PFSK-1 (cell line): ENCODE results near the gene LCN12.

Experiments
- FOXP2 ChIP-seq: optimal IDR thresholded peaks from 2 replicates; pipeline ENCODE3; 2011; ENCODE audit warnings: borderline replicate concordance, control low read depth, inconsistent platforms; ENCODE audit not compliant: insufficient read depth; ENCODE audit errors: extremely low read length, extremely low read depth
- POLR2AphosphoS5 ChIP-seq: IDR thresholded peaks from 2 replicates; pipeline ENCODE4 v1.6.1; 2012; ENCODE audit warnings: low read depth, mild to moderate bottlenecking, control low read depth, low read length, moderate library complexity
- REST ChIP-seq, 2 experiments: IDR thresholded peaks; 2 replicates each; pipeline versions ENCODE4 v1.6.1 to v1.8.0; 2011 to 2012; ENCODE audit warnings: low read depth in 2 of 2, low read length in 2 of 2, control low read depth in 1 of 2, inconsistent platforms in 1 of 2, mild to moderate bottlenecking in 1 of 2, moderate library complexity in 1 of 2; ENCODE audit not compliant: insufficient read depth in 1 of 2
- SIN3A ChIP-seq: IDR thresholded peaks from 2 replicates; pipeline ENCODE4 v1.6.1; 2012; ENCODE audit warnings: mild to moderate bottlenecking, low read length, moderate library complexity, borderline replicate concordance; ENCODE audit not compliant: insufficient read depth
- TAF1 ChIP-seq: IDR thresholded peaks from 2 replicates; pipeline ENCODE4 v1.6.1; 2012; ENCODE audit warnings: low read length, control low read depth, borderline replicate concordance; ENCODE audit not compliant: insufficient read depth

Gene LCN12

GRCh38 chr9:136972335-136972734 is 20.3 kb downstream of the LCN12 start:
- TF ChIP-seq REST (IDR thresholded peaks at IDR 0.05; ENCODE audit: insufficient read depth in 1 of 2, low read depth in 2 of 2, low read length in 2 of 2): no peak
- TF ChIP-seq TAF1: no peak
- TF ChIP-seq POLR2AphosphoS5: no peak
- TF ChIP-seq SIN3A: no peak
- no peak for TF ChIP-seq FOXP2

GRCh38 chr9:136972743-136973142 is 20.7 kb downstream of the LCN12 start:
- TF ChIP-seq REST (IDR thresholded peaks at IDR 0.05; ENCODE audit: insufficient read depth in 1 of 2, low read depth in 2 of 2, low read length in 2 of 2) (no peak), TAF1 (no peak), POLR2AphosphoS5 (no peak), FOXP2 (no peak)

- TF ChIP-seq FOXP2: no peak
- no peak for TF ChIP-seq TAF1
- TF ChIP-seq SIN3A: no peak
- TF ChIP-seq REST (IDR thresholded peaks at IDR 0.05; ENCODE audit: insufficient read depth in 1 of 2, low read depth in 2 of 2, low read length in 2 of 2): no peak
- TF ChIP-seq POLR2AphosphoS5: no peak
These were observed 21.8 kb downstream of the LCN12 start for GRCh38 chr9:136973618-136974617.

GRCh38 chr9:136974817-136975535 is 22.9 kb downstream of the LCN12 start:
- TF ChIP-seq REST (IDR thresholded peaks at IDR 0.05; ENCODE audit: insufficient read depth in 1 of 2, low read depth in 2 of 2, low read length in 2 of 2) (no peak), SIN3A (no peak), TAF1 (no peak), FOXP2 (no peak), POLR2AphosphoS5 (no peak)
